Fibroblast of peridontal ligament (primary cell): ENCODE results near the gene MXI1.
"Not testable (repeated sequence)": the region's sequence is repeated elsewhere in the genome, so short reads cannot be mapped to it uniquely, and the experiment has no call there.

Experiments
- DNase-seq: peaks from one replicate; pipeline ENCODE4 v3.0.0-alpha.2; 2010; ENCODE audit errors: extremely low read depth

The MXI1 gene

GRCh38 chr10:110239892-110240291 is 32.5 kb downstream of the MXI1 start:
- no peak for DNase-seq

- no peak for DNase-seq
Measured at GRCh38 chr10:110241407-110241806, 34.0 kb downstream of the MXI1 start.

- no peak for DNase-seq
Measured at GRCh38 chr10:110241841-110242240, 34.4 kb downstream of the MXI1 start.

GRCh38 chr10:110242511-110242910 is 35.1 kb downstream of the MXI1 start:
- no peak for DNase-seq

GRCh38 chr10:110244550-110244949 is 37.1 kb downstream of the MXI1 start:
- no peak for DNase-seq

- DNase-seq: not testable (repeated sequence)
Measured at GRCh38 chr10:110247833-110248232, 40.4 kb downstream of the MXI1 start.

- not testable (repeated sequence) for DNase-seq
Measured at GRCh38 chr10:110249489-110249888, 42.1 kb downstream of the MXI1 start.

GRCh38 chr10:110251392-110251791 is 44.0 kb downstream of the MXI1 start:
- not testable (repeated sequence) for DNase-seq

GRCh38 chr10:110252151-110252550 is 44.7 kb downstream of the MXI1 start:
- no peak for DNase-seq

GRCh38 chr10:110254467-110254866 is 47.1 kb downstream of the MXI1 start:
- no peak for DNase-seq

- no peak for DNase-seq
Measured at GRCh38 chr10:110258542-110258941, 51.1 kb downstream of the MXI1 start.

GRCh38 chr10:110259317-110259716 is 51.9 kb downstream of the MXI1 start:
- DNase-seq: no peak

GRCh38 chr10:110260746-110261477 is 53.5 kb downstream of the MXI1 start:
- no peak for DNase-seq

GRCh38 chr10:110263164-110263563 is 55.8 kb downstream of the MXI1 start:
- DNase-seq: no peak

GRCh38 chr10:110265573-110266193 is 58.3 kb downstream of the MXI1 start:
- no peak for DNase-seq

GRCh38 chr10:110267276-110267675 is 59.9 kb downstream of the MXI1 start:
- no peak for DNase-seq

GRCh38 chr10:110268442-110268841 is 61.0 kb downstream of the MXI1 start:
- DNase-seq: no peak

GRCh38 chr10:110268971-110269370 is 61.6 kb downstream of the MXI1 start:
- no peak for DNase-seq

- DNase-seq: peak; percentile 66
Measured at GRCh38 chr10:110269374-110270318, 62.2 kb downstream of the MXI1 start.

- DNase-seq: not testable (repeated sequence)
Measured at GRCh38 chr10:110272995-110273394, 65.6 kb downstream of the MXI1 start.

- peak; percentile 88 for DNase-seq
Measured at GRCh38 chr10:110273474-110273873, 66.1 kb downstream of the MXI1 start.

GRCh38 chr10:110274072-110274627 is 66.7 kb downstream of the MXI1 start:
- no peak for DNase-seq
